GM06990 (cell line): Measurements from ENCODE around the gene PAQR6.

ENCODE experiments used
- DNase-seq: peaks from one replicate; pipeline ENCODE4 v3.0.0-alpha.2; 2011; ENCODE audit not compliant: insufficient read length; ENCODE audit errors: extremely low read depth
- H3K27me3 ChIP-seq: replicated peaks from 2 replicates; pipeline ENCODE4 v1.6.0; 2011; ENCODE audit warnings: low read length; ENCODE audit not compliant: control insufficient read depth, insufficient read depth
- H3K36me3 ChIP-seq: 2 replicates; pipeline ENCODE4 v1.5.1; 2011; ENCODE audit warnings: low read length; ENCODE audit not compliant: control insufficient read depth, insufficient read depth
- H3K4me3 ChIP-seq: replicated peaks from 2 replicates; pipeline ENCODE4 v1.5.1; 2011; ENCODE audit warnings: low read depth, mild to moderate bottlenecking, control low read depth, low read length
- CTCF ChIP-seq: IDR thresholded peaks from 2 replicates; pipeline ENCODE4 v1.5.1; 2011; ENCODE audit warnings: low read length, control low read depth, mild to moderate bottlenecking, inconsistent platforms; ENCODE audit not compliant: insufficient read depth, poor library complexity, severe bottlenecking

The PAQR6 gene

GRCh38 chr1:156262461-156263287 lies 14.8 kb upstream of the PAQR6 start:
- H3K36me3 ChIP-seq: peaks cover 62% of the 10 kb centered on the region
- TF ChIP-seq CTCF: no peak
- H3K27me3 ChIP-seq: no peaks in the 10 kb centered on the region

GRCh38 chr1:156260896-156261295 lies 13.0 kb upstream of the PAQR6 start:
- no peak for DNase-seq
- H3K36me3 ChIP-seq: peaks cover 53% of the 10 kb centered on the region
- no peaks in the 10 kb centered on the region for H3K27me3 ChIP-seq
- no peak overlapping the region for H3K4me3 ChIP-seq
- TF ChIP-seq CTCF: no peak

More at GRCh38 chr1:156262461-156263287, 14.8 kb upstream of the PAQR6 start:
- DNase-seq: no peak
- no peak overlapping the region for H3K4me3 ChIP-seq

DNA sequence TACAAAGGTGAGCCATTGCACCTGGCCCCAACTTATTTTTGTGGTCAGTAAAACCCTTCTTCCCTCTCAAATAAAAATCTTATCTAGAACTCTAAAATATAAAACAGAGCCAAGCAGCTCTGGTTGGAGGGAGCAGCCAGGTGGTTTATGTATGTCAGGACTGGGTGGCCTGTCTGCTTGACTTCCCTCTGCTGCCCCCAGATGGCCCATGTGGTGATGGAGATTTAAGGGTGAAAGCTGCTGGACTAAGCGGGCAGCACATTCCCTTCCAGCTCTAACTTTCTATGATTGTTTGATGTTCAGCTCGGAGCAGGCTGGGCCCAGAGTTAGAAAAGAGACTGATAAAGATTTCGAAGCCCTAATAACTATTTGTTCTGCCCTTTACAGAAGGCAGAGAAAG lies 11.9 kb upstream of the PAQR6 start:
- no peaks in the 10 kb centered on the region for H3K27me3 ChIP-seq
- peaks cover 47% of the 10 kb centered on the region for H3K36me3 ChIP-seq
- TF ChIP-seq CTCF: peak; percentile 11
- DNase-seq: no peak
- H3K4me3 ChIP-seq: no peak overlapping the region

GRCh38 chr1:156258859-156259258 lies 11.0 kb upstream of the PAQR6 start:
- no peak for DNase-seq
- TF ChIP-seq CTCF: no peak
- peaks cover 49% of the 10 kb centered on the region for H3K36me3 ChIP-seq

DNA sequence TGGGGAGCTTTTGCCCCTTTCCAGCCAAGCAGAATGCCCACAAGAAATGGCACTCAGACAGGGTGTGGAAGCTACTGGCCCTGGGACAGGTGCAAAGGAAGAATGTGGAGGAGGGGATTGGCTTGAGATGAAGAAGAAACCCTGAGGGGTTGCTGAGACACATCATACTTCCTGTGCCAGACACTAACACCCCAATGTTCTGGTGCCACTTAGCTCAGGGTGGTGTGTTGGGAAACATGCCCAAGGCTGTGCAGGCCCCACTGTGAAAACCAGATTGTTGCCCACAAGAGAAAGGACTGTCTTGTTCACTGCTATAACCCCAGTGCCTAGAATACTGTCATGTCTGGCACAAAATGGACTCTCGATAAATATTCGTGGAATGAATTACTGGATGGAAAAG lies 9.9 kb upstream of the PAQR6 start:
- no peak for DNase-seq
- TF ChIP-seq CTCF: no peak
- H3K4me3 ChIP-seq: no peak overlapping the region
- no peaks in the 10 kb centered on the region for H3K27me3 ChIP-seq
- H3K36me3 ChIP-seq: peaks cover 50% of the 10 kb centered on the region

More at GRCh38 chr1:156258859-156259258, 11.0 kb upstream of the PAQR6 start:
- Histone ChIP-seq H3K27me3 (no peaks in the 10 kb centered on the region), H3K4me3 (no peak overlapping the region)
